Tibial artery (tissue), 4 donors: Measurements from ENCODE around the gene STXBP2.

ENCODE experiments used
- DNase-seq, 2 donors: peaks; one replicate each; pipeline ENCODE4 v3.0.0-alpha.2; 2019
- H3K27ac ChIP-seq, 2 donors: fragments of 200-600 bp; sonication (generic) in 1 of 2; 1 replicate in 1 of 2; 2 replicates in 1 of 2; pipeline ENCODE4 v1.5.1; 2018 to 2019; ENCODE audit warnings: mild to moderate bottlenecking in 1 of 2
- H3K27me3 ChIP-seq, 2 donors: fragments of 200-600 bp; sonication (generic) in 1 of 2; one replicate each; pipeline versions ENCODE4 v1.5.1 to v1.6.0; 2016 to 2019
- H3K36me3 ChIP-seq, 3 donors: fragments of 200-600 bp; sonication (generic) in 2 of 3; one replicate each; pipeline ENCODE4 v1.5.1; 2016 to 2019; ENCODE audit warnings: mild to moderate bottlenecking in 2 of 3
- H3K4me1 ChIP-seq, 4 donors: fragments of 200-600 bp; sonication (generic) in 2 of 4; 1 replicate in 3 of 4; 2 replicates in 1 of 4; pipeline ENCODE4 v1.5.1; 2016 to 2019
- H3K4me3 ChIP-seq, 2 donors: fragments of 200-600 bp; sonication (generic) in 1 of 2; 1 replicate in 1 of 2; 2 replicates in 1 of 2; pipeline ENCODE4 v1.5.1; 2018 to 2019; ENCODE audit warnings: mild to moderate bottlenecking in 2 of 2
- H3K9me3 ChIP-seq, 3 donors: fragments of 200-600 bp; sonication (generic) in 1 of 3; one replicate each; pipeline ENCODE4 v1.5.1; 2016 to 2019
- intact Hi-C: fragments of 100-400 bp; cut with DNase I; formaldehyde crosslinking; loops from one replicate; pipeline ENCODE4 v1.15.0; 2023; ENCODE audit warnings: low total_unique reads
- TF ChIP-seq, protein P1 (sequence below), 2 experiments: fragments of 200-600 bp in 1 of 2; fragments of 450-650 bp in 1 of 2; IDR thresholded peaks; one replicate each; pipeline ENCODE4 v1.5.1; 2017 to 2019; ENCODE audit warnings: antibody characterized with exemption in 2 of 2, mild to moderate bottlenecking in 1 of 2, moderate library complexity in 1 of 2

Gene STXBP2

DNA sequence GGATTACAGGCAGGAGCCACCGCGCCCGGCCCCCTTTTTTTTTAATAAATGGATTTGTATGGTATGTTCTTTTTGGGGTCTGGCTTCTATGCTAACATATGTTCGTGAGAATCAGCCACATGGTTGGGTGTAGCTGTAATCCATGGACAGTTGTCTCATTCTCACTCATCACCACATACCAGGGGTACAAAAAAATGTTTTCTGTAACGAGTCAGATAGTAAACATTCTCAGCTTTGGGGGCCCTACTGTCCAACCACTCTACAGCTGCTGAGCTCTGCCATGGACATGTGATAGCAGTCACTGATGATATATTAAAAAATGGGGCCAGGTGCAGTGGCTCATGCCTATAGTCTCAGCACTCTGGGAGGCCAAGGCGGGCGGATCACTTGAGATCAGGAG is 26.8 kb downstream of the STXBP2 start:
- Histone ChIP-seq H3K9me3 (no peaks in the 10 kb centered on the region), H3K4me3 (no peak overlapping the region), H3K4me1 (no peaks in the 10 kb centered on the region), H3K36me3 (no peaks in the 10 kb centered on the region), H3K27ac (no peak overlapping the region), H3K27me3 (peaks cover 0 to 31% of the 10 kb centered on the region in 2 donors)
- TF ChIP-seq, protein P1, sequence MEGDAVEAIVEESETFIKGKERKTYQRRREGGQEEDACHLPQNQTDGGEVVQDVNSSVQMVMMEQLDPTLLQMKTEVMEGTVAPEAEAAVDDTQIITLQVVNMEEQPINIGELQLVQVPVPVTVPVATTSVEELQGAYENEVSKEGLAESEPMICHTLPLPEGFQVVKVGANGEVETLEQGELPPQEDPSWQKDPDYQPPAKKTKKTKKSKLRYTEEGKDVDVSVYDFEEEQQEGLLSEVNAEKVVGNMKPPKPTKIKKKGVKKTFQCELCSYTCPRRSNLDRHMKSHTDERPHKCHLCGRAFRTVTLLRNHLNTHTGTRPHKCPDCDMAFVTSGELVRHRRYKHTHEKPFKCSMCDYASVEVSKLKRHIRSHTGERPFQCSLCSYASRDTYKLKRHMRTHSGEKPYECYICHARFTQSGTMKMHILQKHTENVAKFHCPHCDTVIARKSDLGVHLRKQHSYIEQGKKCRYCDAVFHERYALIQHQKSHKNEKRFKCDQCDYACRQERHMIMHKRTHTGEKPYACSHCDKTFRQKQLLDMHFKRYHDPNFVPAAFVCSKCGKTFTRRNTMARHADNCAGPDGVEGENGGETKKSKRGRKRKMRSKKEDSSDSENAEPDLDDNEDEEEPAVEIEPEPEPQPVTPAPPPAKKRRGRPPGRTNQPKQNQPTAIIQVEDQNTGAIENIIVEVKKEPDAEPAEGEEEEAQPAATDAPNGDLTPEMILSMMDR (IDR thresholded peaks at IDR 0.05) = no peak
- no peak for DNase-seq
- intact Hi-C loops = no loop called here

DNA sequence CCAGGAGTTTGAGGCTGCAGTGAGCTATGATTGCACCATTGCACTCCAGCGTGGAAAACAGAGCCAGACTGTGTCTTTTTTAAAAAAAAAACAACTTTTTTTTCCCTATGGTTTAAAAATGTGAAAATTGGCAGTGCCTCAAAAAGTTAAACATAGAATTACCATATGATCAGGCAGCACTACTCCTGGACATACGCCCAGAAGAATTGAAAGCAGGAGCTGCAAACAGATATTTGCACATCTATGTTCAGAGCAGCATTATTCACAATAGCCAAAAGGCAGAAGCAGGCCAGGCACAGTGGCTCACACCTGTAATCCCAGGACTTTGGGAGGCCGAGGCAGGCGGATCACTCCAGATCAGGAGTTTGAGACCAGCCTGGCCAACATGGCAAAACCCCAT is 28.2 kb downstream of the STXBP2 start:
- TF ChIP-seq, protein P1 (IDR thresholded peaks at IDR 0.05) = no peak
- Histone ChIP-seq H3K9me3 (no peaks in the 10 kb centered on the region), H3K4me3 (no peak overlapping the region), H3K27ac (no peak overlapping the region), H3K4me1 (peaks cover 0 to 1% (median 0%) of the 10 kb centered on the region in 4 donors), H3K27me3 (peaks cover 0 to 36% of the 10 kb centered on the region in 2 donors), H3K36me3 (no peaks in the 10 kb centered on the region)
- intact Hi-C loops = no loop called here
- no peak for DNase-seq

DNA sequence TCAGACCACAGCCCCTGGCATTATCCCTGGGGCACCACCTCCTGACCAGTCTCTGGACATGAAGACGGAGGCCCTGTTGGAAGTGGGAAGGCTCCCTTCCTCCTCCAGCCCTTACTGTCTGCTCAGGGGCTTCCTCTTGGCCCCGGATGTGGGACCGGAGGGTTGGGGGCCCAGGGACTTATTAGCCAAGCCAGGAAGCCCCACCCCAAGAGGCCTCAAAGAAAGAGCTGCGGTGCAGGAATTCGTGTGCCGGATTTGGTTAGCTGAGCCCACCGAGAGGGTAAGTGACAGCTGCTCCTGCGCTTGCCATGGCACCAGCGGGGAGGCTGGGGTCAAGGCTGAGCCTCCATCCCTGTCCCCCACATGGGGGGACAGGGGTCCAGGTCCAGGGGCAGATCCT is 31.9 kb downstream of the STXBP2 start, which contains the start of gene RETN:
Gene RETN (plus strand): TSS at position 208 of the 400 bp plus-strand sequence. CDS start 278 bp downstream, outside the sequence.
- no peak within 1 kb of the TSS for H3K4me3 ChIP-seq
- no peaks in the 10 kb centered on the region for H3K9me3 ChIP-seq
- intact Hi-C loops = no loop called here
- H3K27ac ChIP-seq = no peak within 1 kb of the TSS
- no peak for DNase-seq
- TF ChIP-seq, protein P1 (IDR thresholded peaks at IDR 0.05) = no peak
- peaks cover 0 to 6% (median 0%) of the 10 kb centered on the region in 4 donors for H3K4me1 ChIP-seq
- H3K27me3 ChIP-seq = peaks cover 0 to 45% of the 10 kb centered on the region in 2 donors
- H3K36me3 ChIP-seq = no peaks in the 10 kb centered on the region

DNA sequence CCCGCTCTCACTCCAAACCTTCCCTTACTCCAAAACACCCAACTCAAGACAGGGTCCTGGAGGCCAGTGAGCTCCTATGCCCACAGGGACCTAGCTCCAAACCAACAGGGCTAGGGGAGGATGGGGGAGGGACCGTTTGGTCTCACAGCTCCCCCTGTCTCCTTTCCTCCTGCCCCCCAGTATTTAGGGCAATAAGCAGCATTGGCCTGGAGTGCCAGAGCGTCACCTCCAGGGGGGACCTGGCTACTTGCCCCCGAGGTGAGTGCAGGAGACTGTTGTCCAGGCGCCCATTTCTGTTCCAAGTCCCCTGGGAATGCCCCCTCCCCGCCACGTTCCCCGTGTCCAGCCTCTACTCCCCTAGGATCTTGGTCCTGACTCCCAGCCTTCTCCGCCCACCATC is 32.7 kb downstream of the STXBP2 start:
- intact Hi-C loops = loop anchor here (10.0 kb wide), 1 partner anchor 315 kb away; no protein-coding TSS in a partner anchor
- Histone ChIP-seq H3K4me3 (no peak overlapping the region), H3K9me3 (no peaks in the 10 kb centered on the region), H3K27ac (no peak overlapping the region), H3K4me1 (peaks cover 0 to 6% (median 0%) of the 10 kb centered on the region in 4 donors), H3K27me3 (peaks cover 0 to 43% of the 10 kb centered on the region in 2 donors), H3K36me3 (no peaks in the 10 kb centered on the region)
- TF ChIP-seq, protein P1 (IDR thresholded peaks at IDR 0.05) = no peak
- no peak for DNase-seq

DNA sequence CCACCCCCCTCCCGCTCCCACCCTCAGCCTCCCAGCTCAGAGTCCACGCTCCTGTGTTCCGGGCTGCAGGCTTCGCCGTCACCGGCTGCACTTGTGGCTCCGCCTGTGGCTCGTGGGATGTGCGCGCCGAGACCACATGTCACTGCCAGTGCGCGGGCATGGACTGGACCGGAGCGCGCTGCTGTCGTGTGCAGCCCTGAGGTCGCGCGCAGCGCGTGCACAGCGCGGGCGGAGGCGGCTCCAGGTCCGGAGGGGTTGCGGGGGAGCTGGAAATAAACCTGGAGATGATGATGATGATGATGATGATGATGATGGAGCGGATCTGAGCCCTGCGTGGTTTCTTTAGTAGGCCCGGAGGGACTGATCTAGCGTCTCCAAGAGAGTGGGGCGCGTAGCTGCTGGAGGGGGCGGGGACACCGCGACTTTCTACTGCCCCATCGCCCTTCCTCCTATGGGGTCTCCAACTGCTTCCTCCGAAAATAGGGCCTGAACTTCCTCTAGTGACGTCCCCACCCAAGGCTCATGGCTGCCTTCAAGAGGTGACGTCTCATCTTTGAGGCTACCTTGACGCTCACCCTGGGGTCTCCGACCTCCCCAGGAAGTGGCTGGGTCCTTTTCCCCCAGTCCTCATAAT is 33.4 kb downstream of the STXBP2 start:
- no peak for DNase-seq
- TF ChIP-seq, protein P1 (IDR thresholded peaks at IDR 0.05) = no peak
- intact Hi-C loops = loop anchor here (10.0 kb wide), 1 partner anchor 315 kb away; no protein-coding TSS in a partner anchor
- Histone ChIP-seq H3K4me3 (no peak overlapping the region), H3K27me3 (peaks cover 0 to 43% of the 10 kb centered on the region in 2 donors), H3K9me3 (no peaks in the 10 kb centered on the region), H3K4me1 (peaks cover 0 to 6% (median 0%) of the 10 kb centered on the region in 4 donors), H3K27ac (no peak overlapping the region), H3K36me3 (no peaks in the 10 kb centered on the region)
